Measurements from ENCODE around the gene SOBP.
"Not testable (repeated sequence)": the region's sequence is repeated elsewhere in the genome, so short reads cannot be mapped to it uniquely, and the experiment has no call there.

Gene SOBP

GRCh38 chr6:107488875-107489635 lies 862 bp upstream of the SOBP start:
- peak; percentile 79 for DNase-seq

GRCh38 chr6:107490566-107491137 lies 735 bp downstream of the SOBP start:
- no peak for DNase-seq

- DNase-seq, result peak; percentile 92
Measured at GRCh38 chr6:107491138-107491609, 1.3 kb downstream of the SOBP start.

GRCh38 chr6:107491760-107492660 lies 2.1 kb downstream of the SOBP start:
- peak; percentile 55 for DNase-seq

GRCh38 chr6:107493158-107494057 lies 3.5 kb downstream of the SOBP start:
- DNase-seq, result peak; percentile 60

- peak; percentile 73 for DNase-seq
Measured at GRCh38 chr6:107495196-107495643, 5.3 kb downstream of the SOBP start.

- peak; percentile 56 for DNase-seq
Measured at GRCh38 chr6:107495971-107496370, 6.1 kb downstream of the SOBP start.

GRCh38 chr6:107496892-107497684 lies 7.2 kb downstream of the SOBP start:
- DNase-seq, result no peak

- no peak for DNase-seq
Measured at GRCh38 chr6:107504270-107505026, 14.5 kb downstream of the SOBP start.

- DNase-seq, result no peak
Measured at GRCh38 chr6:107506145-107506544, 16.2 kb downstream of the SOBP start.

GRCh38 chr6:107509506-107509905 lies 19.6 kb downstream of the SOBP start:
- no peak for DNase-seq

GRCh38 chr6:107510108-107510507 lies 20.2 kb downstream of the SOBP start:
- DNase-seq, result no peak

- peak; percentile 81 for DNase-seq
Measured at GRCh38 chr6:107511511-107511993, 21.6 kb downstream of the SOBP start.

- DNase-seq, result no peak
Measured at GRCh38 chr6:107513214-107513613, 23.3 kb downstream of the SOBP start.

- no peak for DNase-seq
Measured at GRCh38 chr6:107515955-107516354, 26.0 kb downstream of the SOBP start.

GRCh38 chr6:107517274-107517673 lies 27.4 kb downstream of the SOBP start:
- no peak for DNase-seq

GRCh38 chr6:107519224-107519623 lies 29.3 kb downstream of the SOBP start:
- DNase-seq, result not testable (repeated sequence)

GRCh38 chr6:107520706-107521105 lies 30.8 kb downstream of the SOBP start:
- DNase-seq, result not testable (repeated sequence)

GRCh38 chr6:107523054-107523791 lies 33.3 kb downstream of the SOBP start:
- no peak for DNase-seq

- no peak for DNase-seq
Measured at GRCh38 chr6:107523794-107524193, 33.9 kb downstream of the SOBP start.
